Suppressor macrophage (primary cell): Measurements from ENCODE around the gene NUMA1.

Experiments used
- DNase-seq, 4 experiments: peaks; one replicate each; pipeline ENCODE4 v3.0.0-alpha.2; 2020 to 2022

Gene NUMA1

DNA sequence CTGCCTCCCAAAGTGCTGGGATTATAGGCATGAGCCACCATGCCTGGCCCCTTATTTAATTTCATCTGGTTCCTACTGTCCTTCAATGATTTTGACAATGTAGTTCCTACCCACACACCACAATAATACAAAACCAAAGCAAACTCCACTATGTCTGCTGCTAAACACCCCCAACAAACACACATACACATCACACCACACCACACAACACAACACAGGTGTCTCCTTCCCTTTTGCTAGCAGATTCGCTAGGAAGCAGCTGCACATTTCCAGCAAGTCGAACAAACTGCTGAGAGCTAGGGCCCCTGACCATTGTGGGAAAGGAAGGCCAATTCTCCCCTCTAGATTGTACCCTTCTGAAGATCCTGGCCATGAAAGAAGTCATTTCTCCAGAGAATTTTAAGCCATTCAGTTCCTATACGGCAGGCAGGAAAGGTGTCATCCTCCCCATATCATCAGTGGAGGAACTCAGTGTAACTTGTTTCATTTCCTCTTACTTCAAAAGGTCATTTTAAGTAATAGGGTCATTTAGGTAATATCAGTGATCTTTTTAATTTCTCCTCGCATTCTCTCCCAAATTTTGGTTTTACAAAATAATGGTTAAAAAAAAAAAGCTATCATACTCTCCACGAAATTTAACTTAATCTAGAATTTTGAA is 18.5 kb downstream of the NUMA1 start:
- peak in 1 of 4 experiments; percentile 28 for DNase-seq

DNA sequence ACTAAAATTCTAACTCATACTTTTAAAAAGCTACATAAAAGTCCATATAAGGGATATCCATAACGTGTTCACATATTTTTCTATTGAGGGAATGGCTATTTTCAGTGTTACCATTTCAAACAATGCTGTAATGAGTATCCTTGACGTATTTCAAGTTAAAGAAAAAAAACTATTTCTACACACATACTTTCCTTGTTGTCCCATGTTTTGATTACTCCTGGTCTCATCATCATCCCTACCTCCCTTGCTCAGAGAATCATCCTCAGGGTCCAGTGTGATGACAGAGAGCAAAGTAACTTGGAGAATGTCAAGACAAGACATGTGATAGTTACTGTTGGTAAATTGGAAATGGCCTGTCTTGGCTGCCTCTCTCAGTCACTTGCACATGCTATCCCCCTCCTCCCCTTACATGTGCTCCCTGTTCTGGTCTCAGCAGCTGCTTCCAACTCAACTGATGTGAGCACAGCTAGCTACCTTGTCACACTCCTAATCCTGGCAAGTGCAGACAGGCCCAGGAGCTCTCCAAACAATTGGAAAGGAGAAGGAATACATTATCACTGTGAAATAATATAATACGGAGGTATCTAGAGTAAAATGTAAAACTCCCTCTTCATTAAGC is 21.8 kb downstream of the NUMA1 start:
- DNase-seq = no peak

DNA sequence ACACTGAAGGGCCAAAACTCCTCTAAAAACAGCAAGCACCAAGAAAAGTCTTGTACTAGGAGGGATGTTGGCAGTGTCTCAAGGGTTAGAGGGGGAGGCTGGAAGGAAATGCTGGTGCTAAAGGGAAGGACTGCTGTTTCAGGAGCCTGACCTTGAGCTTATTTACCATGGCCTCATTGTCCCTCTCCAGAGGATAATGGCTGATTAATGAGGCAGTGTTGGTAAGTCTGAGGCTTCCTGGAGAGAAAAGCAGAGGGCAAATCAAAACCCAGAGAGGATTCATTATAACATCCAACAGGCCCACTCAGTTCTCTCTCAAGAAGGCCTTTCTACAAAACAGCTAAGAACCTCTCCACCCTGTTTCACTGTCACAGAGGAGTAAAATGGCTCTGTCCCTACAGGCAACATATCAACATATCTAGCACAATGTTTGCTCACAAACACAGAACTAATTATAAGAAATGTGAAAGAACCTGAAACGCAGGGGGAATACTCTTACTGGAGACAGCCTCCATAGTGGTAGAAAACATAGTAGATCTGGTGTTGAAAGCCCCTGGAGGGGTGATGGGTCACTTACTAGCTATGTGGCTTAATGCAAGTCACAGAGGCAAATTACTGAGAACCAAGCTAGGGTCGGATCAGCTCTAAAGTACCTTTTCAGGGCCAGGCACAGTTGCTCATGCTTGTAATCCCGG is 31.4 kb downstream of the NUMA1 start:
- DNase-seq = no peak

DNA sequence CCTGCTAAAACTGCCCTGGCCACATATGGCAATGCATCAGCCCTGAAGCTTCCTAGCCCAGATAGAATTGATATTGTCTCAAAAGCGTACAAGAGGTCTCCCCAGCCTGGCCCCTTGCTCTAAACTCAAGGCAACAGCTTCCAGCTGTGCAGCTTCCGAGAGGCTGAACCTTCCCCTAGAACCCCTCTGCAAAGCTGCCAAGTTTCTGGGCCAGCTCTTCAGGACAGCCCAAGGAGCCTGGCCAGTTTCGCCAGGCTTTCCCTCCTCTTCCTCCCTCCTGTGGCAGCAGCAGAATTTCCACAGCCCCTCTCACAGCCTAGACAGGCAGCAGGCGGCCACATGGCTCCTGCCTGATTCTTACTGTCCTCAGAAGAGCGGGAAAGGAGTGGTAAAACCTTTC is 34.5 kb downstream of the NUMA1 start:
- no peak for DNase-seq

DNA sequence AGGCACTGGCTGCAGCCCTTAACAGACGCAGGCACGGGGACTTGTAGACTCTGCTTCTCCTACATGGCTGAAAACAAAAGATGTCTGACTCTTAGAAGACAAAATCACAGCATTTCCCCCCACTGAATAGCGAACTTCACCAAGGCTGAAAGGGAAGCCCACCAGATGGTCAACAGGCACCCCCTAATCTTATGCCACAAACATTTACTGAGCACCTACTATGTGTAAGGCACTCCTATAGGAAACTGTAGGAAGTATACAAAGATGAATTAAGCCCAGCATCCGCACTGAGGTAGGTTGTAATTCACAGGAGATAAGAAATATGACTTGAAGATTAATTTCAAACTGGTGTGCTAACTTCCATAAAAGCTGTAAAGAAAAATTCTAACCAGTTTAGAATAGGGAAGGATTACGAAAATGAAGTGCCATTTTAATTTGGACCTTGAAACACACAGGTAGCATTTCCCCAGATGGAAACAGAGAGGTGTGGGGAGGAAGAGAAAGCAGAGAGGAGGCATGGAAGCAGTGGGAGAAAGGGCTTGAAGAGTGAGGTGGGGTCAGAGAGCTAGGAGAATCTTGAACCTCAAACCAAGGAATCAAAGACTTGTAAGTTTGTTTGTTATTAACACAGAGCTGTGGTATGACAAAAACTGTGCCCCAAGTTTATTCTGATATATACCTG is 38.1 kb downstream of the NUMA1 start:
- no peak for DNase-seq

DNA sequence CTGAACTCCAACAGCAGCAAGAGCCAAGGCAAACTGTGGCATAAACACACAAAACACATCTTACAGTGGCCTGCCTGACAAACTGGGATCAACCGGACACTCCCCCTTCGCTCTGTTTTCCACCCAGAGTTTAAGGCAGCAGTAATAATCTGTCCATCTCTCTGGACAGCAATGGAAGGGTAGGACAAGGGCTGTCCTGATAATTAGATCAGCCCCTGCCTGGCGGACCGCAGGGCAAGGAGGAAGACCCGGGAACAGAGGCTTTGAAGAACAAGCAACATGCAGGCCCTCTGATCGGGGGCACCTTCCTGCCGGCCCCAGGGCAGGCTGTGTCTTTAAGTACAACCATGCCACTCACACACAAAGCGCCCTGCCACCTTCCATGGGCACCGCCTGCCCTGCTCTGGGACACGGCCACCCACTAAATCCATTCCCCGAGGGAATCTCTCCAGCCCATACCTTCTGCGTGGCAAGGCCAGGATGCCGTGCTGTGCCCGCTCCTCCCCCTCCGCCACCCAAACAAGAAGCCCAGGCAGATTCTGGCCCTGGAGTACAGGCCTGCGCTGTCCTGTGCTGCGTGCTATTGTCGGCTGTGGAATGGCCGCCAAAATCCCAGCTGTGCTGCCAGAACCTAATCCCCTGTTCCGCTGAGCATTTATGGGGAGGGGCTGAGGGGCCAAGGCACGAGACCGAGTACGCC is 38.8 kb downstream of the NUMA1 start:
- DNase-seq = peak; percentile 11 to 65 (median 47)

DNA sequence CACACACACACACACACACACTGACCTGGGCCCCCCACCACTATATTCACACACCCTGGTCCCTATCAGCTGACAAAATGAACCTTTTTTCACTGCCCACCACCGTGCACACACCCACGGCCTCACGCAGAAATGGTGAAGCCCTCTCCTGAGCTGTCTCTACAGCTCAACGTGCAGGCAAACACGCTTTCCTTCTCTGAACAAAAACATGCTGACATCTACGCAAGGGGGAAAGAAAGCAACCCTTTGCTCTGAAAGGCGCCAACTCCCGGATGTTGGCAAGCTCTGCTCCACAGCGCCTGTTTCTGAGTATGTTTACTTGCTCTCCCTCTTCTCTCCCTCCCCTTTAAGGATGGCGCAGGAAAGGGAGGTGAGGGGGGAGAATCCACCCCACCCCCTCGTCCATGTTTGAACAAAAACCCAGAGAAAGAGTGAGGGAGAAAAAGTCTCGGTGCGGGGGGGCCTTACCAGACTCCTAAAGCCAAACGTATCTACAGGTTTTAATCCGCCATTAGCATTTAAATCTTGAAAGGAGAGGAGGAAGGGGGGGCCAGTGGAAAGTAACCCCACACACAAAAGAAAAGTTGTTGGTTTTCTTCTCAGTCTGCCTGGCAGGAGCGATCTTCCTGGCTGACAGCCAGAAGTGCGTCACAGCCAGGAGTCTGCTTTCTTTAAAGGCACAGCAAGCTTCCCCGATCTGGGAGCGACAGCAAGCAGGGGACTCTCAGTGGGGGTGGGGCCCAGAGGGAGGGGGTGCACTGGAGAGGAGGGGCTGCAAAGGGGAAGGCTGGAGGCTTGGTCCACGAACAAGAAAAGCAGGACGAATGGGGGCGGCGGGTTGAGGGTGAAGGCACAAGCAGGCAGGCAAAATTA is 39.6 kb downstream of the NUMA1 start:
- peak; percentile 86 to 91 (median 88) for DNase-seq

DNA sequence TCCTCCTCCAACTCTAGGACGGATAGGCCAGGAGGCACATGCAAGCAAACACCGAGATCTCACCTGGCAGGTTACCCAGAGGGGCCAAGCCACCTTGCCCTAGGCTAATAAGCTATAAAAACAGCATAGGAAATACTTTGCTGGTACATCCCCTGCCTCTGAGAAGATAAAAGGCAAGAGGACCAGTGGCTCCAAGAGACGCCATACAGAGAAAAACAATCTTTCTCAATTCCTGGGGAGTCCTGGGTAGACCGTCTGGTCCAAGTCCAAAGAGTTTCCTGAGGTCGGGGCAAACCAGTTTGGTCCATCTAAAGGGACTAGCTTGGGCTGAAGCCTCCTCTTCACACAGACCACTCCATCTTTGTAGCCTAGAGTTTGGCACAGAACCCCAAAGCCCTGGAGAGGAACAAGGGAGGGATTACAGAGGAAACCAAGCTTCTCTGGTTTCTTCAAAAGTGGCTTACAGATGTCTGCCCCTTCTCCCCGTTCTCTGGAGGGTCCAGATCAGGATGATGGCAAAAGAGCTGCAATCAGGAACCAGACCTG is 40.4 kb downstream of the NUMA1 start:
- no peak for DNase-seq

DNA sequence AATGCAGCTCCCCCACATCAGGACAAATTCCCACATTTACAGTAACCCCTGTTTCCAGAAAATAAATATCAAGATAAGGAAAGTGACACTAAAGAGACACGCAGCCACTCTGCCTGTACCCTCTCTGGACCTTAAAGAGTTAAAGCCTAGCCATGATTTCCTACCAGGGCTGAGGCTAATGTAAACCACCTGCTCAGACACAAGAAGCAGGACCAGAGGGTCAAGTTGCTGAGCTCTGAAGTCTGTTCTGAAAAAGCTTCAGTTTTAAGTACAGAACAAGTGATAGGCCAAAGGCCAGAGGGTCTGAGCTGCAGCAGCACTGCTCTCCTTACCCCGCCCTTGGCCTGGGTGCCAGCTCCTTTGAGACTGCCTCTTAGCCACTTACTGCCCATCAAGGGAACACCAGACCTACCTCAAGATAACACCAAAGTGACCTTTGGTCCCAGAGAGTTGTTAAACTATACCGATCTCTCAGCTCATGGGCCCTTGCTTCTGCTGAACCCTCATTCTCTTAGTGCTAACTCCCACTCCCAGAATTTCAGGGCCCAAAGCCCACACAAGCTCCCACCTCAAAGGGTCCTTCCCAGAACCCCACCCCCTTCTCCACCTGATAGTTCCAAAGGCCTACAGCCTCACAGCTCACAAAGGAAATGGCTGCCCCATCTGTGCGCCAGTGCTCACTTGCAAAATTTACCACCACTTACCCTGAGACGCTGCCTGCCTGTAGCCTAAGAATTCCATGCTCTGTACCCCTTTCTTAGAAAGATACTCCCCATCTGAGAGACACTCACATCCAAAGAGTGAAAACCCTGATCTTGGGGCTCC is 41.1 kb downstream of the NUMA1 start:
- DNase-seq = no peak

DNA sequence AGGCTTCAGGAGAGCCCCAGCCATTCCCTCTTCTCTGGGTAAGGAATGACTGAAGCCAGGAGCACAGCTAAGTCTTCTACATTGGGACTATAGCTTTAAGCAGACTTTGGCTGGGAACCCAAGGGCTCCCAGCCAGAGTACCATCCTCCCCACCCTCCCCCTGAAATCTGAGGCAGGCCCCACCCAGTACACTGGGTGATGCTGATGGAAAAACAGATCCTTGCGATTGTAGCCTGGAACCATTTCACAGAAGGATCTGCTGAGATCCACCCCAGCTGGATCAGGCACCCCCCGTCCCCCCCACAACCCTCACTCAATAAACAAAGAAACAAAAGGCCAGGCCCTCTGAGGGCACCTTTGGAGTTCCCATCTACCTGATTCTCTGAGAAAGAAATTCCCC is 41.9 kb downstream of the NUMA1 start:
- DNase-seq = no peak

DNA sequence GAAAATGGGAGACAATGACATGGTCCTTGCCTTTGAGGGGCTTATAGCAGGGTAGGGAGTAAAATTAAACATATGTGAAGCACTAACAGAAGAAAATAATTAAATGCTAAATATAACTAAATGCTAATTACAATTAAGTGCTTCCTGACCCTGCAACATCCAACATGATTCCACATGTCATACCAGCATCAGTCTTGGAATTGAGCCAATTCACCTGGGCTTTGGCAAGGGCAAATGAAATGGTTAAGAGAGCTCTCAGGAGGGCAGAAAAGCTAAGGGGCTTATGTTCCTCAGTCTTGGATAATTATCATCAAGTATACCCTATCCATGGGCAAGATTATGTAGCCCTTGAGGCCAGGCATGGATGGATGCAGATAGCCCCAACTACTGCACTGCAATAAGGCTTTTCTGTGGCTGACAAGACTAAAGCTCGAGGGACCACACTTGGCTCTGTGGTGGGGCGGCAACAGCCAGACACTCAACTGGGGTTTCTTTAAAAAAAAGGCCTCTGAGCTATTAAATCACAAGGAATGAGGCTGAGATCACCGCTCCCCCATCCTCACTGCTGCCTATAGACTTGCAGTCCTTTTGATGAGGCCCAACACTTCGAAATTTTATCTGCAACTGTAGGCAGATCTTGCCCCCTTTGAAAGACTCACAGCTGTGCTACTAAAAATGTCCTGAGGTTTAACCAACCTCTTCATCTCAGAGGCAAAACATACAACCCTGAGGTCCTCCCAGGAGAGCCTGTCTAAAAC is 42.6 kb downstream of the NUMA1 start:
- no peak for DNase-seq

DNA sequence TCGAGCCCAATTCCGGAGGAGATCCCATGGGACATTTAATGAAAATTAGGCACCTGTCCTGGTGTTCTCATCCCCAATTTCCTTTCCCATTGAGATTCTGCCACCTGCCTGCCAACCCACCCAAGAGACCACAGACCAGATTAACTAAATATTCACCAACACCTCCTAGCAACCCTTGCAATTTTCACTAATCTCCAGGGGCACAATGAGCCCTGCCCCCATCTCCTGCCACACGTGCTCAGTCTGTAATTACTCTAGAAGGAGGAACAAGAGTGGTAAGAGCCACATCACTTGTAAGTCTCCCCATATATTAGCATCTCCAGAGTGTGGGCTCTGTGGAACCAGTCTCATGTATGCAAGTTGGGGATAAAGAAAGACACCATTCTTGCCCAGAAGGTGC is 43.7 kb downstream of the NUMA1 start:
- DNase-seq = no peak

DNA sequence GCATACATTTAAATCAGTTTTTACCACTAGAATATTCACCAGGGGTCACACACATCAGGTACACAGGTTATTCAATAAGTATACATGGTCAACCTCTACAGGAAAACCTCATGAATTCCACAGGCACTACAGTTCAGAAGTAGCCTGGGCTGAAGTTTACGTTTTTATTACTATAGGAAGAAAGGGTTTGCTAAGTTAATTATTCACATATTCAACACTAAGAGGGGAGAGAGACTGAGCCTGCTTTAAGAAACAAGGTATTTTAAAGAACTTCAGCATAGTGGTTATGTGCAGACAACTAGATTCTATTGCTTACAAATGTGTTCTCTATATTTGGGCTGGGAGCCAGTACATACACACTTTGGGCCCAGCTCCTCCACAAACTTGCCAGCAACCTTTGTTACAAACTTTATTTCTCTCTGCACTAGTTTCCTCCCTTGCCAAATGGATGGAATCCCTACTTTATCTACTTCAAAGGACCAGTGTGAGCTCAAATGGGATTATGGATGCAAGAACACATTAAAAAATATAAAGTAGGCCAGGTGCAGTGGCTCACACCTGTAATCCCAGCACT is 49.8 kb downstream of the NUMA1 start:
- no peak for DNase-seq

DNA sequence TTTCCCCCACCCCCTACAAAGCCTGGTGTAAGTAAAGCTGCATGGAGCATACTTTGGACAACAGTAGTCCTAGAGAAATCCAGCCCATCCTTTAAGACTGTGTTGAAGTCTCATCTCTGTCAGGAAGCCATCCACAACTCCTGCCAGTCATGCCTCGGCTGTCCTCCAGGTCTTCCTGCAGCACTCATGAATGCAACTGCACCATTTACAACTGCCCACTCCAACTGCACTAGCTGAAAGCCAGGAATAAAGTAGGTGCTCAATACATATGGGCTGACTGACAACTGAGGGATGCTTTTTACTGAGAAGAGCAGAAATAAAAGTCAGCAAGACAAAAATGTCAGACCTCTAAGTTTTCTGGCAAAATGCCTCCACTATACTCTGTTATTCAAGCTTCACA is 54.3 kb downstream of the NUMA1 start:
- DNase-seq = no peak

DNA sequence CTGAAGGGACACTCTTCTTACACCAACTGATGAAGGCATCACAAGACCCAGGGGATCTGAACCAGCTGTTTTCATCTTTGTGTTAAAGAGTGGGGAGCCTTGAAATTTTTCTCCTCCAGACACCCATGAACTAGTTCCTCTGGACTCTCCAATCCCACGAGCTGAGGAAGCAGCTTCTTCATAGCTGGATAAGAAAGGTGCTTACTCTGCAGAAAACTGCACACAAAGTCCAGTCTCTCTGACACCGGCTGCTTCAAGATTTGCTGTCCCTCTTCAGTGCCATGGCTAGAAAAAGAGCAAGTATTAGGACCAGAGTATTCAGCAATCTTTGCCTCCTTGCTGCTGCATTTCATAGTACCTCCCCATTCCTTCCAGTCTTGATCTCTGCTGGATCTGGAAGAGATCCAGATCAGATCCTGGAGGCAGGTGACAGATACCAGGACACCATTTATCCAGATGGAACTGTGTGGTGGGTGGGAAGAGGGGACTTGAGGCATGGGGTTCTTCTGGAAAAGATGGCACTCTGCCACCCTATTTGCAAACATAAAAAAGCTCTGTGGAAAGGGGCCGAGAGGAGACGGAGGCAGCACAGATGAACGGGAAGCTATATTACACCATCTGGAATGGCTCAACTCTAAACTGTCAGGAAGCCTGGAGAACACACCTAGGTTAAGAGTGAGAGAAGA is 56.1 kb downstream of the NUMA1 start:
- DNase-seq = peak; percentile 23 to 72 (median 47)

DNA sequence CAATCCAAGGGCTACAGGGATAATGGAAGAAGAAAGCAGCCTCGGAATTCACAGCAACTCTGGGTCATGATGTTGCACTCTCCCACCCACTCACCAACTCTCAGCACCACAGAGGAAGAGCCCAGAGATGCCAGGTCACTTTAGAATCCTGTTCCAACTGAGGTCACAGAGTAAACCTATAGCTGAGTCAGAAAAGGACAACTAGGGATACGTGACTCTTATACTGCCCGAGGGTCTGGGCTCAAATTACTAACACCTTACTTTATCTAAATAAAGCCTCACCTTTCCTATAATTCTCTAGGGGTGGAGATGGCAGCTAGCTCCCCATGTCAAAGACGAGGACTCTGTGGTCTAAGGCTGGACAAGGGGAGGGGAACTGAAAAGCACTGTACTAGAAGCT is 57.0 kb downstream of the NUMA1 start:
- no peak for DNase-seq

DNA sequence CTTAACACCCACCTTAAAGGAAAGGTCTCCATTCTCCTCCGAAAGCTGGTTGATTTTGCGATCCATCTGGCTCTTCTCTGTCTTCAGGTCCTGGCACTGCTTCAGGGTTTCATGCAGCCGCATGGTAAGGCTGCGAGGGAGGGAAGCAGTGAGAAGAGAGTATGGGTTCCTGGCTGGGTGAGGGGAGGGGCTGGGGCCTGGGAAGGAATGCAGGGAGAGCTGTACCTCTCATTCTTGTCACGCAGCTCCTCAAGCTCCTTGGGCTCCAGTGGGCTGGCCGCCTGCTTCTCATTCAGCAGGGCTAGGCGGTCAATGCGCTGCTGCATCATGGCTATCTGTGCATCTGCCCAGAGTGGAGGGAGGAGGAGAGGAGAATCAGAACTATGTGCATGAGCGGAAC is 62.2 kb downstream of the NUMA1 start:
- DNase-seq = no peak

DNA sequence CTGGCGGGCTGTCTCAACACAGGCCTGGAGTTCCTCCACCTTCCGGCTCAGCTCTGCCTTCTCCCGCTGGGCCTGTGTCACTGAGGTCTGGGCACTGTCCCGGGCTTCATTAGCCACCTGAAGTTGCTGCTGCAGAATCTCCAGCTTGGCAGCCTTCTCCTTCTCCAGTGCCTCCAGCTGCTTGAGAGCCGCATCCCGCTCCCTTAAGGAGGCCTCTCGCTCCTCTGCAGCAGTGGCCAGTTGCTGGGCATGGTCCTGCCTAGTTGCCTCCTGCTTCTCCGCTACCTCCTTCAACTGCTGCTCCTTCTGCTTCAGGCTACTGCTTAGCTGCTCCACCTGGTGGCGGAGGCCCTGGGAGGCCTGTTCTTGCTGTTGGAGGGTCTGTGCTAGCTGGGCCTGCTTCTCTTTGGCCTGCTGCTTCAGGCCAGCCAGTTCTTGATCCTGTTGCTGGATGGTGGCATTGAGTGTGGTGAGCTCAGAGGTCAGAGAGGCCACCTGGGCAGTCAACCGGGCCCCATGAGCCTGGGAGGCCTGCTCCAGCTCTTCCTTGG is 64.8 kb downstream of the NUMA1 start:
- peak in 3 of 4 experiments; percentile 31 to 61 (median 59) for DNase-seq
